ENCODE results near the gene WNT4.

The WNT4 gene

GRCh38 chr1:22123901-22124404, 18.9 kb downstream of the WNT4 start:
- TF ChIP-seq CTCF (IDR thresholded peaks at IDR 0.05; ENCODE audit: borderline replicate concordance, insufficient read depth, low read depth, low read length): no peak
- H3K4me3 ChIP-seq (ENCODE audit: low read depth, low read length): no peak overlapping the region

GRCh38 chr1:22123071-22123390, 19.9 kb downstream of the WNT4 start:
- H3K4me3 ChIP-seq (ENCODE audit: low read depth, low read length): no peak overlapping the region
- TF ChIP-seq CTCF (IDR thresholded peaks at IDR 0.05; ENCODE audit: borderline replicate concordance, insufficient read depth, low read depth, low read length): no peak

GRCh38 chr1:22122273-22123070, 20.4 kb downstream of the WNT4 start:
- no peak for TF ChIP-seq CTCF (IDR thresholded peaks at IDR 0.05; ENCODE audit: borderline replicate concordance, insufficient read depth, low read depth, low read length)
- H3K4me3 ChIP-seq (ENCODE audit: low read depth, low read length): no peak overlapping the region

GRCh38 chr1:22121421-22121911, 21.4 kb downstream of the WNT4 start:
- TF ChIP-seq CTCF (IDR thresholded peaks at IDR 0.05; ENCODE audit: borderline replicate concordance, insufficient read depth, low read depth, low read length): no peak
- no peak overlapping the region for H3K4me3 ChIP-seq (ENCODE audit: low read depth, low read length)

GRCh38 chr1:22120469-22120790, 22.5 kb downstream of the WNT4 start:
- no peak for TF ChIP-seq CTCF (IDR thresholded peaks at IDR 0.05; ENCODE audit: borderline replicate concordance, insufficient read depth, low read depth, low read length)
- H3K4me3 ChIP-seq (ENCODE audit: low read depth, low read length): no peak overlapping the region

GRCh38 chr1:22119626-22120468, 23.1 kb downstream of the WNT4 start:
- TF ChIP-seq CTCF (IDR thresholded peaks at IDR 0.05; ENCODE audit: borderline replicate concordance, insufficient read depth, low read depth, low read length): no peak
- H3K4me3 ChIP-seq (ENCODE audit: low read depth, low read length): no peak overlapping the region

All from GM12875 (cell line).